Stimulated activated CD4-positive, alpha-beta T cell treated with anti-CD3 and anti-CD28 coated beads, Interleukin-15, amount 100 ng/mL, for 48 hours (primary cell): ENCODE results near the gene RHOJ.

Experiments
- DNase-seq, 2 donors: peaks; one replicate each; pipeline ENCODE4 v3.0.0-alpha.2; 2020; ENCODE audit warnings: low read depth in 2 of 2

RHOJ gene

GRCh38 chr14:63205044-63205575 is 867 bp downstream of the RHOJ start:
- no peak for DNase-seq

- DNase-seq: no peak
Measured at GRCh38 chr14:63205866-63206265, 1.6 kb downstream of the RHOJ start.

GRCh38 chr14:63209160-63209559 is 4.9 kb downstream of the RHOJ start:
- no peak for DNase-seq

- no peak for DNase-seq
Measured at GRCh38 chr14:63210812-63211211, 6.6 kb downstream of the RHOJ start.

GRCh38 chr14:63212209-63212608 is 8.0 kb downstream of the RHOJ start:
- DNase-seq: no peak

DNA sequence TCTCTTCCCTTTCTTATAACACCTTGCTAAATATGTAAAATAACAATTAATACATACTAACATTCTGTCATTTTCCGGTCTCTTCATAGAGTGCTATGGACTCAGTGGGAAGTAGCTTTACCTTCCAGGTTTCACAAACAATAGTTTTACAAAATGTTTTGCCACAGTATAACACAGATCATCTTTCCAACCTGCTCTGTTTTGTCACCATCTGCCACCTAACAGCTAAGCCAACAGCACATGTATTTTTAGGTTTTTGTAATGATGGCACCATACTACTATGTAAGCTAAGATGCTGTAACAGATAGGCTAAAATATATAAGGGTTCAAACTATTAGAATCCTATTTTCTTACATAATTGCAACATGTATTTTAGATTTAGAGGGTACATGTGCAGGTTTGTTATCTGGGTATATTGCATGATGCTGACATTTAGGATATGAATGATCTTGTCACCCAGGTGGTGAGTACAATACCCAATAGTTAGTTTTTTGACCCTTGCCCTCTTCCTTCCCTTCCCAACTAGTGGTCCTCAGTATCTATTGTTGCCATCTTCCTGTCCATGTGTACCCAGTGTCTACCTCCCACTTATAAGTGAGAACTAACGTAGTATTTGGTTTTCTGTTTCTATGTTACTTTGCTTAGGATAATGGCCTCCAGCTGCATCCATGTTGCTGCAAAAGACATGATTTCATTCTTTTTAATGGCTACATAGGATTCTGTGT is 8.7 kb downstream of the RHOJ start:
- DNase-seq: no peak

GRCh38 chr14:63214417-63215196 is 10.4 kb downstream of the RHOJ start:
- DNase-seq: no peak

- DNase-seq: no peak
Measured at GRCh38 chr14:63220526-63220925, 16.3 kb downstream of the RHOJ start.

DNA sequence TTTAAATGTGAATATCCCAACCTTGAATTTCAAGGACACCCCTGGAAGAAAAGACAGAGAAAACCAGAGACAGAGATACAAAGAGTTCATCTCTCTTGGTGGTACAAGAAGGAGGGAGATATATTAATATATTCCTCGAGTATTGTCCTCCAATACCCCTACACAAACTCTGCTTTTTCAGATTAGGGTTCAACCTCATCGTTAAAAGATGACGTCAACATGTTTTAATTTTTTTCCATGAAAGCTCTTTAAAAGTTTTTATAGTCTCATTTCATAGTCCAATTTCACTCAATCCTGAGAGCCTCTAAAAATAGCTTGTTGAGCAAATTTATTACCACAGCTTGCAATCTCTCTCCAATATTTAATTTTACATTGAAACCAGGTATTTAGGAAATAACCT is 19.4 kb downstream of the RHOJ start:
- DNase-seq: no peak

GRCh38 chr14:63224196-63224595 is 20.0 kb downstream of the RHOJ start:
- DNase-seq: no peak

DNA sequence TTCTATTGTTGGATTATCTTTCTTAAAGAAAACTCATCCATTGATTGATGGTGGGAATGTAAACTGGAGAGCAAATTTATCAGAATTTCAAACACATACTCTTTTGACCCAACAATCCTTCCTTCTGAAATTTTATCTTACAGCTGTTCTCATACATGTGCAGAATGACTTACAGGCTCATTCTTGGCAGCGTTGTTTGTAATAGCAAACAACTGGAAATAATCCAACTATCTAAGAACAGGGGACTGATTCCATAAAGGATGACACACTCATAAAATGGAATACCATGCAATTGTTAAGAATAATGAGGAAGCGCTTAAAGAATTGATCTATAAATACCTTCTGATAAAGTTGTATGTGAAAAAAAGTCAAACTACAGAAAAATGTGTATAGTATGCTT is 24.0 kb downstream of the RHOJ start:
- DNase-seq: no peak

DNA sequence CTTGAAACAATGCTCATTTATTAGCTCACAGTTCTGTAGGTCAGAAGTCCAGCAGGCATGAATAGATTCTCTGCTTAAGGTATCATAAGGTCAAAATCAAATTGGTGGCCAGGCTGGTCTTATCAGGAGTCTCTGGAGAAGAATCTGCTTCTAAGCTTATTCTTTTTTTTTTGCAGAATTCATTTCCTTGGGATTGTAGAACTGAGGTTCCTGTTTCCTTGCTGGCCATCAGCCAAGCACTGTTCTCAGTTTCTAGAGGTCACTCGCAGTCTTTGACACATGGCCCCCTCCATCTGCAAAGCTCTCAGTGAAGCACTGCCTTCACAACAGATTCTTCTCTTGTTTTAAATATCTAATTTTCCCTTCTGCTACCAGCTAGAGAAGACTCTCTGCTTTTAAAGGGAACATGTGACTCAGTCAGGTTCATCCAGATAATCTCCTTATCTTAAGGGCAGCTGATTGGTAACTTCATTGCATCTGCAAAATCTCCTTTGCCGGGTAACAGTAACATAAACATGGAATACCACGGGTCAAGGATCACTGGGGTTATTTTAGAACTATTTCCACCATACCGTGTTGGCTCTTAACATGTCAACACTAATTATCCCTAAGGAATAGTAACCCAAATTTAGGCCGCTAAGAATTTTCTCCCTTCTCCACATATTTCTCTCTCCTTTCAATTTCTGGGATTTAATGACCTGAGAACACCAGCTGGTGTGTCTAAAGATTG is 25.3 kb downstream of the RHOJ start:
- no peak for DNase-seq

- DNase-seq: no peak
Measured at GRCh38 chr14:63231766-63232165, 27.5 kb downstream of the RHOJ start.

DNA sequence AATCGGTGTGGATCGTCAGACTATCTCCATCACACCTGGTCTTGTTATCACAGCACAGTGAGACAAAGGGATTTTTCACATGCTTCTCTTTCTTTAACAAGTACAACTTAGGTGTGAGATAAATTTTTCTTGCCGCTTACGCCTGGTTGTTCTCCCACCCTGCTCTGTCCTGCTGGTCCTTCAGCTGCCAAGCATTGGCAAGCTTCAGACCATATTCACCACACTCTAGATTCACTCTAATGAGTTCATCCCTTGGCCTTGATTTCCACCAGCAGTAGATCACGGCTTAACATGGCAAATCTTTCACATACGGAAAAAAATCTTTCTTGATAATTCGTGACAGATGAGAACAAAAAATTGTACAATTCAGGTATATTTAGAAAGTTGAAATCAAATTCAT is 33.5 kb downstream of the RHOJ start:
- DNase-seq: no peak

DNA sequence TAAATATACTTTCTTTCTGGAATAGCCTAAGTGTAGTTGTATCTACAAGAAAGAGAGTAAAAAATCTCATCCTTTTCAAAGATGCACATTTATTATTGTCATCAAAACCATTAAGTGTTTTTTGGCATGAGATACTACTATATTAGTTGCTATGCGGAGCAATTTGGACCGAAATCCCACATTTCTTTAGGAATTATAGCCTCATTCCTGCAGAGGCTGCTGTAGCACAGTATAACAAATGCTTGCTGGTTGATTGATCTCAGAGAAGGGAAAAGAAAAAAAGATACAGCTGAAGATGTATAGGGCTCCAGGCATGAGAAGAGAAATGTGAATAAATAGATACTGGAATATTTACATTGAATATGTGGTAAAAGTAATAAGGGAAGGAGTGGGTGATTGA is 36.0 kb downstream of the RHOJ start:
- DNase-seq: no peak

GRCh38 chr14:63241096-63241495 is 36.9 kb downstream of the RHOJ start:
- no peak for DNase-seq

GRCh38 chr14:63243646-63244045 is 39.4 kb downstream of the RHOJ start:
- no peak for DNase-seq

GRCh38 chr14:63245893-63246292 is 41.6 kb downstream of the RHOJ start:
- DNase-seq: no peak

DNA sequence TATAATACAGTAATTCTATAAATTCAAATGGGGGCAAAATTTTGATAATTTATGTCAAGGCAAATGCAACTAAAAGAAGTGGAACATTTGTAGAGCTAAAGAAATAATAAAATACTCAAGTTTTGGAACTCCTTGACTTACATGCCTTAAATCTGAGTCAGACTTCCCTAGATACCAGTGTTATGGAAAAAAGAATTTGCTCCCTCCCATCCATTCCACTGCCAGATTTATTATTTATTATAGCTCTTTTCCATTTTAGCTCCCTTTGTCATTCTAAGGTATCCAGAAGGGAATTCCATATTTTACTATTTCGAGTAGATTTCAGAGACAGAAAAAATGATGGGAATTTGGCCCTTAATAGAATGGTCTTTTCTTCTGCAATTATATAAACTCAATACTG is 44.0 kb downstream of the RHOJ start:
- DNase-seq: no peak

GRCh38 chr14:63249092-63249491 is 44.8 kb downstream of the RHOJ start:
- no peak for DNase-seq

- no peak for DNase-seq
Measured at GRCh38 chr14:63257299-63257698, 53.1 kb downstream of the RHOJ start.

DNA sequence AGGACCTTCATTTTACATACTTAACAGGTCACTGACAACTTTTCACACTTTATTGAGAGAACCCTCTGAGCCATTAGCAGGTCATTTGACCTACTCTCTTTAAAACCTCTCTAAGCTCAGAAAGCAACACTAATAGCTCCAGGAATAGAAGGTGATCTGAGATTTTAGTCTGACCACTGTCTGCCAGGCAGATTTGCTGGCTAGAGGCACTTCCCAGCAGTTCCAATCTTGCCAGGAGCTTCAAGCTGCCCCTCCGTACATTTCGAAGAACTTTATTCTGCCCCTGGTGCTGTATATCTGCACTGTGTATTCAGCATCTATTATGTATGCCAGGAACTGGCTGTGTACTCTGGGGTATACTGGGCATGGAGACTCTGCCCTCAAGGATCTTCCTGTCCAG is 58.2 kb downstream of the RHOJ start:
- DNase-seq: no peak

- no peak for DNase-seq
Measured at GRCh38 chr14:63266106-63266505, 61.9 kb downstream of the RHOJ start.
